SK-N-SH (cell line): ENCODE results near the gene SLAMF8. TPM values are rescaled to one million over a fixed set of nuclear protein-coding genes. Genes with fewer than 3 reads are reported as not detected.

Experiments
- CTCF ChIA-PET: fragments of 300-600, 350-600 bp; formaldehyde crosslinking; extraction: SDS; loops from one replicate; lab custom pipeline; 2021; lab: Yijun Ruan, JAX
- POLR2A ChIA-PET: fragments of 350-600 bp; sonication (Branson Sonifier 250); formaldehyde crosslinking; extraction: SDS; loops from one replicate; lab custom pipeline; 2020; ENCODE audit warnings: antibody characterized with exemption, inconsistent platforms; lab: Yijun Ruan, JAX
- DNase-seq: peaks from one replicate; pipeline ENCODE4 v3.0.0; 2012
- H2AFZ ChIP-seq: fragments of 200-600 bp; sonication (generic); 2 replicates; pipeline ENCODE4 v1.8.1; 2016; ENCODE audit warnings: antibody characterized with exemption, mild to moderate bottlenecking, low read depth
- H3F3A ChIP-seq: fragments of 200-600 bp; sonication (generic); replicated peaks from 2 replicates; pipeline ENCODE3; 2016; ENCODE audit warnings: antibody characterized with exemption, mild to moderate bottlenecking; ENCODE audit not compliant: insufficient read depth
- H3K27ac ChIP-seq, 2 experiments: fragments of 200-500 bp in 1 of 2; fragments of 200-600 bp in 1 of 2; sonication (Bioruptor generic) in 1 of 2; sonication (generic), shearing (Covaris generic) in 1 of 2; 2 replicates each; pipeline versions ENCODE4 v1.5.1 to v1.6.1; 2014 to 2016; ENCODE audit warnings: low read depth in 2 of 2, inconsistent platforms in 1 of 2, low read length in 1 of 2, mild to moderate bottlenecking in 1 of 2, mixed read lengths in 1 of 2
- H3K27me3 ChIP-seq: fragments of 200-600 bp; sonication (generic), shearing (Covaris generic); 2 replicates; pipeline ENCODE4 v1.6.1; 2016; ENCODE audit warnings: mixed run types; ENCODE audit not compliant: insufficient read depth
- H3K36me3 ChIP-seq, 2 experiments: fragments of 200-500 bp in 1 of 2; fragments of 200-600 bp in 1 of 2; sonication (Bioruptor generic) in 1 of 2; sonication (generic) in 1 of 2; replicated peaks in 1 of 2; 2 replicates each; pipeline versions ENCODE3 to v1.5.1; 2014 to 2016; ENCODE audit warnings: low read length in 1 of 2, mild to moderate bottlenecking in 1 of 2; ENCODE audit not compliant: insufficient read depth in 2 of 2, control insufficient read depth in 1 of 2
- H3K4me1 ChIP-seq, 2 experiments: fragments of 200-500 bp in 1 of 2; fragments of 200-600 bp in 1 of 2; sonication (Bioruptor generic) in 1 of 2; sonication (generic), shearing (Covaris generic) in 1 of 2; 2 replicates each; pipeline versions ENCODE4 v1.5.1 to v1.6.1; 2014 to 2016; ENCODE audit warnings: low read depth in 1 of 2, low read length in 1 of 2, mixed run types in 1 of 2; ENCODE audit not compliant: insufficient read depth in 2 of 2, control insufficient read depth in 1 of 2
- H3K4me2 ChIP-seq: fragments of 200-600 bp; sonication (generic), shearing (Covaris generic); 2 replicates; pipeline ENCODE4 v1.6.1; 2017; ENCODE audit warnings: mixed run types
- H3K4me3 ChIP-seq, 2 experiments: fragments of 200-500 bp in 1 of 2; fragments of 200-600 bp in 1 of 2; sonication (Bioruptor generic) in 1 of 2; sonication (generic), shearing (Covaris generic) in 1 of 2; 2 replicates each; pipeline versions ENCODE4 v1.5.1 to v1.8.1; 2014 to 2016; ENCODE audit warnings: low read depth in 2 of 2, inconsistent platforms in 1 of 2, low read length in 1 of 2, mild to moderate bottlenecking in 1 of 2, mixed read lengths in 1 of 2, moderate library complexity in 1 of 2
- H3K79me2 ChIP-seq: fragments of 200-600 bp; sonication (generic); 2 replicates; pipeline ENCODE4 v1.8.1; 2017; ENCODE audit warnings: mild to moderate bottlenecking; ENCODE audit not compliant: insufficient read depth
- H3K9ac ChIP-seq: fragments of 200-600 bp; sonication (generic); 2 replicates; pipeline ENCODE4 v1.6.1; 2017; ENCODE audit warnings: mixed run types
- H3K9me2 ChIP-seq: fragments of 200-600 bp; sonication (generic); 2 replicates; pipeline ENCODE4 v1.6.1; 2017; ENCODE audit warnings: mixed run types
- H3K9me3 ChIP-seq: fragments of 200-600 bp; sonication (generic); 2 replicates; pipeline ENCODE4 v1.6.1; 2017; ENCODE audit warnings: mixed run types, mild to moderate bottlenecking, moderate library complexity
- H4K20me1 ChIP-seq: fragments of 200-600 bp; sonication (generic); 2 replicates; pipeline ENCODE4 v1.6.1; 2017; ENCODE audit warnings: mild to moderate bottlenecking, mixed run types; ENCODE audit not compliant: insufficient read depth
- FOSL2 ChIP-seq: IDR thresholded peaks from 2 replicates; pipeline ENCODE4 v1.4.0; 2012; ENCODE audit warnings: low read depth, mild to moderate bottlenecking, moderate library complexity, borderline replicate concordance
- FOXM1 ChIP-seq: IDR thresholded peaks from 2 replicates; pipeline ENCODE4 v1.4.0; 2012; ENCODE audit warnings: low read depth, mild to moderate bottlenecking
- GABPA ChIP-seq: IDR thresholded peaks from 2 replicates; pipeline ENCODE4 v1.4.0; 2012; ENCODE audit warnings: low read depth, mild to moderate bottlenecking
- GATA2 ChIP-seq: sonication (generic); formaldehyde crosslinking; IDR thresholded peaks from 2 replicates; pipeline ENCODE4 v1.5.0; 2020; ENCODE audit warnings: mild to moderate bottlenecking, missing genetic modification reagents
- MEF2A ChIP-seq: IDR thresholded peaks from 2 replicates; pipeline ENCODE4 v1.4.0; 2012; ENCODE audit warnings: low read depth, borderline replicate concordance
- POLR2AphosphoS5 ChIP-seq: IDR thresholded peaks from 2 replicates; pipeline ENCODE4 v1.6.1; 2012; ENCODE audit warnings: low read depth, low read length
- SMC3 ChIP-seq: IDR thresholded peaks from 2 replicates; pipeline ENCODE4 v1.6.1; 2012; ENCODE audit warnings: low read depth, low read length, improper control_type of control experiment
- TCF12 ChIP-seq: IDR thresholded peaks from 2 replicates; pipeline ENCODE4 v1.4.0; 2012
- TEAD4 ChIP-seq: IDR thresholded peaks from 2 replicates; pipeline ENCODE4 v1.4.0; 2012; ENCODE audit warnings: mild to moderate bottlenecking, borderline replicate concordance; ENCODE audit not compliant: insufficient read depth
- WGBS: methylation state at CpG from one replicate; pipeline ENCODE4 v1.1.6; 2017; ENCODE audit warnings: low lambda C conversion rate; 5-methylcytosine and 5-hydroxymethylcytosine counted together
- polyA plus RNA-seq, 3 experiments: library from polyadenylated mRNA; depleted of rRNA; stranded (reverse); fragments of >200 nt; gene quantifications; 2 replicates each; pipeline ENCODE4 v1.2.3, GENCODE V29; 2012
- TF ChIP-seq, protein P1 (sequence below): IDR thresholded peaks from 2 replicates; pipeline ENCODE4 v1.4.0; 2012; ENCODE audit warnings: low read depth, borderline replicate concordance
- TF ChIP-seq, protein P2 (sequence below): fragments of 150-350 bp; IDR thresholded peaks from 2 replicates; pipeline ENCODE4 v1.6.1; 2016; ENCODE audit warnings: mild to moderate bottlenecking, low read depth, low read length

The SLAMF8 gene
- polyA plus RNA-seq, 1 of the 3 experiments (the other 2 are of a cell fraction): not detected

DNA sequence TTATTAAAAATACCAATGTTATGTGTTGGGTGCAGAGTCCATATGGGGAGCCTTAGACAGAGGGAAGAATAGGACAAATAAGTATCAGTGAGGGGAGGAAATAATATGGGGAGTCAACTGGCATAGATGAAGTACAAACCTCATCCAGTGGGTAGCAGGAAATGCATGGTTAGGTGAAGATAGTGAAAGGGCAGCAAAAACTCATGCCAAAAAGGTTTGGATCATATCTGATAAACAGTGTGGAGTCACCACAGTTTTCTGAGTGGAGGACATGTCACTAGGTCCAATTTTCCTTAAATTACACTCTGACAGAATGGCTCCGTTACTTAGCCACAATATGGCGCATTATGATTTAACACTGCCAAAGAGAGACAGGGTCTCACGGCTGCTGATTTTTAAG, 35.6 kb upstream of the SLAMF8 start:
- H3K9me2 ChIP-seq: no peaks in the 10 kb centered on the region
- H3K36me3 ChIP-seq: no peaks in the 10 kb centered on the region
- no peak overlapping the region for H3K27ac ChIP-seq
- H2AFZ ChIP-seq: 0 out of 2 replicates have a peak overlapping the region, but pooled peaks have one; percentile 9
- ChIA-PET POLR2A (no interaction called here), CTCF (interaction anchor here (23.5 kb wide), 1 partner anchor 100 kb away, joined by 533 read pairs; no protein-coding TSS in a partner anchor)
- H3K79me2 ChIP-seq: no peaks in the 10 kb centered on the region
- peaks cover 10% of the 10 kb centered on the region; the same call in 1 of the 2 replicates for H3K27me3 ChIP-seq
- H4K20me1 ChIP-seq: no peaks in the 10 kb centered on the region
- WGBS: 48% methylated on average over 3 of the region's 3 CpGs
- H3K9me3 ChIP-seq: no peaks in the 10 kb centered on the region
- no peak overlapping the region for H3K9ac ChIP-seq
- H3K4me3 ChIP-seq: no peak overlapping the region
- TF ChIP-seq TCF12 (no peak), GABPA (no peak), FOSL2 (no peak)
- H3F3A ChIP-seq: peaks cover 5% of the 10 kb centered on the region
- H3K4me2 ChIP-seq: no peak overlapping the region
- no peak for DNase-seq
- H3K4me1 ChIP-seq: peaks cover 0 to 8% of the 10 kb centered on the region in 2 experiments; a peak in 2 of 4 replicates

DNA sequence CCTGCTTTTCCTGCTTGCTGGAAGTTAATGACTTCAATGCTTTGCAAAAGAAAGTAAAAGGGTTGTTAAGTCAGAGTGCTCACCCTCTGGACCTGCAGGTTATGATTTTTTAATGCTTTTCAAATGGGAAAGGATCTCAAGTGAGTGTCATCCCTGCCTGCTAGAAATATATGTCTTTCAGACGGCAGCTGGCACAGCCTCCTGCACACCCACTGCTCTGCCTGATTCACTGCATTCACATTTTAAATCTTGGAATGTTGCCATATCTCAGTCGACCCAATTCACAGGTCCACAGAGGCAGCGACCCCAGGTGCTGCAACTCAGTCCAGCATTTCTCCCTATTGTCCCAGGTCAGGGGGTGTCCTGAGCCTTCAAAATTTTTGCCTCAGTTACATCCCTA, 35.2 kb upstream of the SLAMF8 start:
- H3K4me3 ChIP-seq: no peak overlapping the region
- H3K27me3 ChIP-seq: peaks cover 10% of the 10 kb centered on the region; the same call in 1 of the 2 replicates
- H3K9ac ChIP-seq: no peak overlapping the region
- peaks cover 5% of the 10 kb centered on the region for H3F3A ChIP-seq
- no peak overlapping the region for H3K27ac ChIP-seq
- H3K79me2 ChIP-seq: no peaks in the 10 kb centered on the region
- H3K36me3 ChIP-seq: no peaks in the 10 kb centered on the region
- CTCF ChIA-PET: interaction anchor here (1.0 to 23.5 kb wide), 2 partner anchors 24 to 100 kb away, joined by 3 to 533 read pairs; no protein-coding TSS in a partner anchor
- H2AFZ ChIP-seq: no peak overlapping the region
- H4K20me1 ChIP-seq: no peaks in the 10 kb centered on the region
- no peak overlapping the region for H3K4me2 ChIP-seq
- POLR2A ChIA-PET: no interaction called here
- peaks cover 0 to 6% of the 10 kb centered on the region in 2 experiments; a peak in 2 of 4 replicates for H3K4me1 ChIP-seq
- H3K9me2 ChIP-seq: no peaks in the 10 kb centered on the region
- H3K9me3 ChIP-seq: no peaks in the 10 kb centered on the region
- WGBS: 11% methylated on average over 3 of the region's 3 CpGs
- TF ChIP-seq FOXM1: no peak
- TF ChIP-seq, protein P1, sequence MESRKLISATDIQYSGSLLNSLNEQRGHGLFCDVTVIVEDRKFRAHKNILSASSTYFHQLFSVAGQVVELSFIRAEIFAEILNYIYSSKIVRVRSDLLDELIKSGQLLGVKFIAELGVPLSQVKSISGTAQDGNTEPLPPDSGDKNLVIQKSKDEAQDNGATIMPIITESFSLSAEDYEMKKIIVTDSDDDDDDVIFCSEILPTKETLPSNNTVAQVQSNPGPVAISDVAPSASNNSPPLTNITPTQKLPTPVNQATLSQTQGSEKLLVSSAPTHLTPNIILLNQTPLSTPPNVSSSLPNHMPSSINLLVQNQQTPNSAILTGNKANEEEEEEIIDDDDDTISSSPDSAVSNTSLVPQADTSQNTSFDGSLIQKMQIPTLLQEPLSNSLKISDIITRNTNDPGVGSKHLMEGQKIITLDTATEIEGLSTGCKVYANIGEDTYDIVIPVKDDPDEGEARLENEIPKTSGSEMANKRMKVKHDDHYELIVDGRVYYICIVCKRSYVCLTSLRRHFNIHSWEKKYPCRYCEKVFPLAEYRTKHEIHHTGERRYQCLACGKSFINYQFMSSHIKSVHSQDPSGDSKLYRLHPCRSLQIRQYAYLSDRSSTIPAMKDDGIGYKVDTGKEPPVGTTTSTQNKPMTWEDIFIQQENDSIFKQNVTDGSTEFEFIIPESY: no peak
- TF ChIP-seq MEF2A: no peak
- no peak for TF ChIP-seq TCF12
- no peak for TF ChIP-seq SMC3
- no peak for TF ChIP-seq POLR2AphosphoS5
- TF ChIP-seq, protein P2, sequence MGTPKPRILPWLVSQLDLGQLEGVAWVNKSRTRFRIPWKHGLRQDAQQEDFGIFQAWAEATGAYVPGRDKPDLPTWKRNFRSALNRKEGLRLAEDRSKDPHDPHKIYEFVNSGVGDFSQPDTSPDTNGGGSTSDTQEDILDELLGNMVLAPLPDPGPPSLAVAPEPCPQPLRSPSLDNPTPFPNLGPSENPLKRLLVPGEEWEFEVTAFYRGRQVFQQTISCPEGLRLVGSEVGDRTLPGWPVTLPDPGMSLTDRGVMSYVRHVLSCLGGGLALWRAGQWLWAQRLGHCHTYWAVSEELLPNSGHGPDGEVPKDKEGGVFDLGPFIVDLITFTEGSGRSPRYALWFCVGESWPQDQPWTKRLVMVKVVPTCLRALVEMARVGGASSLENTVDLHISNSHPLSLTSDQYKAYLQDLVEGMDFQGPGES: no peak
- no peak for TF ChIP-seq GATA2 (CRISPR knock-in tag)
- TF ChIP-seq TEAD4: no peak
- no peak for DNase-seq
